Ovary (tissue), 1 donor: Measurements from ENCODE around the gene MRPL4.

Source experiments
- EP300 ChIP-seq: sonication (generic); formaldehyde crosslinking; IDR thresholded peaks from one replicate; pipeline ENCODE4 v1.6.1; 2017; ENCODE audit warnings: antibody characterized with exemption
- POLR2A ChIP-seq: fragments of 450-650 bp; IDR thresholded peaks from one replicate; pipeline ENCODE4 v1.6.1; 2017; ENCODE audit warnings: antibody characterized with exemption, mild to moderate bottlenecking, moderate library complexity

GRCh38 chr19:10255358-10255757 is 3.3 kb downstream of the MRPL4 start:
- no peak for TF ChIP-seq POLR2A
- TF ChIP-seq EP300, result no peak
